GM13976 (cell line): ENCODE data around the gene IGFLR1.

Experiments
- DNase-seq: peaks from one replicate; pipeline ENCODE4 v3.0.0; 2012; ENCODE audit warnings: low spot score
- in situ Hi-C: fragments of 300-500 bp; cut with MboI; formaldehyde crosslinking; loops from one replicate; pipeline ENCODE4 v1.12.0; 2022; ENCODE audit warnings: low sequenced_read_pairs, mixed read lengths, inconsistent platforms; ENCODE audit not compliant: unreplicated experiment
- TF ChIP-seq, protein P1 (sequence below): IDR thresholded peaks from 2 replicates; pipeline ENCODE4 v1.5.1; 2012; ENCODE audit warnings: borderline replicate concordance, mild to moderate bottlenecking; ENCODE audit not compliant: insufficient read depth; ENCODE audit errors: extremely low read depth, missing control alignments, control extremely low read depth

IGFLR1 gene

DNA sequence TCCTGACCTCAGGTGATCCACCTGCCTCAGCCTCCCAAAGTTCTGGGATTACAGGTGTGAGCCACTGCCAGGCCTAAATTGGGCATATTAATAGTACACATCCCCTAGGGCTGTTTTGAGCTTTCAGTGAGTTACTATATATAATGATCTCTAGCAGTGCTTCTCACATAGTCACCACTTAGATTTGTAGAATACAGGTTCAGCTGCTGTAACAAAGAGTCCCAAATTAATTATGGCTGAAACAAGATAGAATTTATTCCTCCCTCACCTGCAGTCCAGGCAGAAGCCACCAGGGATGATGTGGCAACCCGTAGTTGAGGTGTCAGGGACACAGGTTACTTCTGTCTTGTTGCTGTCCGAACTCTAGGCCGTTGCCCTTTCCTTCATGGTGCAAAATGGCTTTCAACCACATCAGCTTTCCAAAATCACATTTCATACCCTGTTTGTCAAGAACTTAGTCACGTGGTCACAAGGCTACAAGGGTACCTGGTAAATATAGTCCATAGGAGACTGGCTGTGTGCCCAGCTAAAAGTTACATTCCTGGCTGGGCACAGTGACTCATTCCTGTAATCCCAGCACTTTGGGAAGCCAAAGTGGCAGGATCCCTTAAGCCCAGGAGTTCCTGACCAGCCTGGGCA, 18.6 kb upstream of the IGFLR1 start:
- in situ Hi-C loops = no loop called here
- no peak for DNase-seq
- TF ChIP-seq, protein P1, sequence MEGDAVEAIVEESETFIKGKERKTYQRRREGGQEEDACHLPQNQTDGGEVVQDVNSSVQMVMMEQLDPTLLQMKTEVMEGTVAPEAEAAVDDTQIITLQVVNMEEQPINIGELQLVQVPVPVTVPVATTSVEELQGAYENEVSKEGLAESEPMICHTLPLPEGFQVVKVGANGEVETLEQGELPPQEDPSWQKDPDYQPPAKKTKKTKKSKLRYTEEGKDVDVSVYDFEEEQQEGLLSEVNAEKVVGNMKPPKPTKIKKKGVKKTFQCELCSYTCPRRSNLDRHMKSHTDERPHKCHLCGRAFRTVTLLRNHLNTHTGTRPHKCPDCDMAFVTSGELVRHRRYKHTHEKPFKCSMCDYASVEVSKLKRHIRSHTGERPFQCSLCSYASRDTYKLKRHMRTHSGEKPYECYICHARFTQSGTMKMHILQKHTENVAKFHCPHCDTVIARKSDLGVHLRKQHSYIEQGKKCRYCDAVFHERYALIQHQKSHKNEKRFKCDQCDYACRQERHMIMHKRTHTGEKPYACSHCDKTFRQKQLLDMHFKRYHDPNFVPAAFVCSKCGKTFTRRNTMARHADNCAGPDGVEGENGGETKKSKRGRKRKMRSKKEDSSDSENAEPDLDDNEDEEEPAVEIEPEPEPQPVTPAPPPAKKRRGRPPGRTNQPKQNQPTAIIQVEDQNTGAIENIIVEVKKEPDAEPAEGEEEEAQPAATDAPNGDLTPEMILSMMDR = no peak

DNA sequence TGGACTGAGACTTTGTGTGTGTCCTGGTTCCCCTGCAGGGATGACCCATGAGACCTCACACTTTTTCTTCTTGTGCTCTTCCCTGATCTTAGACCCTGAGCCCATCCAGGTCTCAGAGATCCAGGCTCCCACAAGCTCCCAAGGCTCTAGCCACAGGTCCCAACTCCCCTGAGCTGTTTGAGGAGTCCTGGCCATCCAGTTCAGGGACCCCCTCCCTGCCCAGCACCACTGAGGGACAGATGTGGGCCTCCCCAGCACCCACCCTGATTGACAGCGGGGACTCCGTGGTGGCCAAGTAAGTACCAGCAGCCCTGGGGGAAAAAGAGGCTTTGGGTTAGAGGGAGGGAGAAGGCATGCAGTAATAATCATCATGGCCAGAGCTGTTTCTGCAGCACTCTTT, 17.4 kb upstream of the IGFLR1 start:
- TF ChIP-seq, protein P1 = no peak
- in situ Hi-C loops = no loop called here
- DNase-seq = no peak

DNA sequence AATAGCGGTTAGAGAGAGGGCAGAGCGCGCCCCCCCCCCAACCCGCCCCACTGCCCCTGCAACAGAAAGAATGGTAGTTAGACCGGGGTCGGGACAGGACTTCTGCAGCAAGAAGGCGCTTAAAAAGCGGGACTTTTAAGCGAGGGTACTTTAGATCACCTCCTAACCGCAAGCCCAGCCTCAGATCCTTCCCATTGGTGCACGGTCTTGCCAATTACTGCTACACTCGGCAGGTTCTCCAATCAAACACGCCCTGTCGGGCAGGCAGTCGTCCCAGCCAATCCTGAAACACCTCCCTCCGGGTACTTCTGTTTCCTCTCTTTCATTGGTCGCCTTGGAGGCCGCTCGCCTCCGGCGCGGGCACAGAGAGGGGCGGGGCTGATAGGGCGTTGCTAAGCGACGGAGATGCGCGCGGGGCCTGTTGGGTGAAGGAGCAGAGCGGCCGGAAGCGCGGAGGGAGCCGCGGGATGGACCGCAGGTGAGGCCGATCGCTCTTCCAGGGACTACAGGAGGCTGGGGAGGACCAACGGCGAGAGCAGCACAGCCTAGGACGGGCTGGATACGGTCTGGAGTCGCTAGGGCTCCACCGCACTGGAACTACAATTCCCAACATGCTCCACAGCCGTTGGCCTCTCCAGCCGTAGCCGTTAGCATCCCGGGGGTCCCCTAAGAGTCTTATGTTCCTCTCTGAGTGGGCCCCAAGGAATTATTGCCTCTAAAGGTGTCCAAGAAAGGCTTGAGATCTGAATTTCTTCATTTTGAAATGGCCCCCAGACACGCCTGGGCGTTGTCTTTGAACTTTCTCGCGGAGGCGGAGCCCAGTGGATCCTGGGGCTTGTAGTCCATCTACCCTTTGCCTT, 15.7 kb upstream of the IGFLR1 start, which contains the start of gene PROSER3:
Gene PROSER3 (plus strand): TSS at position 428 of the 860 bp plus-strand sequence. CDS start 40 bp downstream, at position 468.
- peak; percentile 98 for DNase-seq
- TF ChIP-seq, protein P1 = no peak
- in situ Hi-C loops = no loop called here

DNA sequence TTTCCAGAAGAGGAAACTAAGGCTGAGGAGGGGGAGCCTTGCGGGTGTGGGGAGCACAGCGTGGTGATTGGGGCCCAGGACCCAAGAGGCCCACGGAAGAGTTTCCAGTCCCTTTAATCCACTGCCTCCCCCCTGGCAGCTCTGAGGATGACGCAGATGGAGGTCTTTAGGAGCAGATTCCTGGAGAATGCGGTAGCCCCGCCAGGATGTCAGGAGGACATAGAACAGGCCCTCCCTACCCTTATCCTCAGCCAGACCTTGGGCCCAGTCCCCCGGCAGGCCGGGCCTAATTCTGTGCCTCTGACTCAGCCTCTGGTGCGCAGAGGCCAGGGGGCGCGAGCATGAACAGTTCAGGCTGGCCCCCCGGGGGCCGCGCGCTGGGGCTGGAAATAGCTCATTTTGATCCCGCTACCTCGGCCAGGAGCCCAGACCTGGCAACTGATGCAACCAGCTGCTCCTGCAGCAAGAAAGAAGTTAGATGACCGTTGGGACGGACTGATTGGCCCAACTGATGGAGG, 15.0 kb upstream of the IGFLR1 start:
- TF ChIP-seq, protein P1 = no peak
- in situ Hi-C loops = no loop called here
- DNase-seq = no peak

DNA sequence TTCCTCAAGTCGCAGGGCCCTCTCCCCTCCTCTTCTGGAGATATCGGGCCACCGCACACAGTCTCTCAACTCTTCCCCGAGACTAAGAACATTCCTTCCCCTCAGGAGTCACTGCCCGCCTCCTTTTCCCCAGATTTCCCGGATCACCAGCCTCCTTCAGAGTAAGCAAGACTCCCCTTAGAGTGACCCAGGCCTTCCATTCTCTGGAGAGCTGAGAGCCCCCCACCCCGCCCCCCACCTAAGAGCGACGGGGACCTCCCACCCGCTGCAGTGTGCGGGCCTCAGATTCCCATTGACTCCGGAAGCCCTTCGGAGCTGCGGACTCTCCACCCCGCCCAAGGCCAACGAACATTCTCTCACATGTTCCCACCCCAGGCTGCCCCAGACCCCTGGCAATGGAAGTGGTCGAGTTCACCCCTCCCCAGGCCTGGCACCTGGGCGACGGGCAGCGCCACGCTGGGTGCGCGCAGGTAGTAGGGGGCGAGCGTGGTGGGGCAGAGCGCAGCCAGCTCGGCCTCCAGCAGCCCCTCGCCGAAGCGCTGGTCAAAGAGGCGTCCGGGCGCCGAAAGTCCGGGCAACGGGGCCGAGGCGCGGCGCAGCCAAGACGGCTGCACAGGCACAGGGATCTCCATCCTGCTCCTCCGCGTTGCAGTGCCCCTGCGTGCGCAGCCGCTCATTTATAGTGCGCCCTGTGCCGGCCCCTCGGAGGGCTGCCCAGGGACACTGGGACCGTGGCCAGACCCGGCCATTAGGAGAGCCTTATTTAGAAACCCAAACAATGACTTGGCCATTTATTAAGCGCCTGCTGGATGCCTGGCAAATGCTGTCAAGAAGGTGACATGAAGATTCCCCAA, 14.4 kb upstream of the IGFLR1 start, which contains the start of gene HSPB6:
Gene HSPB6 (minus strand): TSS at position 653 of the 854 bp plus-strand sequence. CDS start 21 bp downstream, at position 632.
- in situ Hi-C loops = no loop called here
- DNase-seq = no peak
- TF ChIP-seq, protein P1 = no peak
